ENCODE results near the gene SLC22A2.

SLC22A2 gene

DNA sequence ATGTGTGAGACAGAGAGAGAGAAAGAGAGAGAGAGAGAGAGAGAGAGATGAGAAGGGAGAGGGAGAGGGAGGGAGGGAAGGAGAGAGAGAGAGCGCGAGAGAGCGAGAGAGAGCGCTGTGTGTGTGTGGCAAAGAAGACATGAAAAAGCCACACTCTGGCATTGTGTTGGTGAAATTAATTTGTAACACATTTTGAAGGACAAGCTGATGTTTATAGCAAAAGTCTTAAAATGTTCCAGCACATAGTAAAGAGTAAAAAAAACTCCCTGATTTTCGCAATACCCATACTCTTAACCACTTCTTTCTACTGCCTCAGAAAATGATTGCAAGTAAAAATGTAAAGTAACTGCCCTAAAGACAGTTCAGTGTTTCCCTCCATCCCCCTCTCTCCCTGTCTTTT lies 80.3 kb downstream of the SLC22A2 start:
- no peaks in the 10 kb centered on the region for H3K4me1 Mint-ChIP-seq
- H3K27me3 Mint-ChIP-seq, result peaks cover 7% of the 10 kb centered on the region
- no peaks in the 10 kb centered on the region for H3K36me3 Mint-ChIP-seq
- H3K4me3 Mint-ChIP-seq, result no peak overlapping the region
- H3K9me3 Mint-ChIP-seq, result no peaks in the 10 kb centered on the region
- H3K27ac Mint-ChIP-seq, result no peak overlapping the region

DNA sequence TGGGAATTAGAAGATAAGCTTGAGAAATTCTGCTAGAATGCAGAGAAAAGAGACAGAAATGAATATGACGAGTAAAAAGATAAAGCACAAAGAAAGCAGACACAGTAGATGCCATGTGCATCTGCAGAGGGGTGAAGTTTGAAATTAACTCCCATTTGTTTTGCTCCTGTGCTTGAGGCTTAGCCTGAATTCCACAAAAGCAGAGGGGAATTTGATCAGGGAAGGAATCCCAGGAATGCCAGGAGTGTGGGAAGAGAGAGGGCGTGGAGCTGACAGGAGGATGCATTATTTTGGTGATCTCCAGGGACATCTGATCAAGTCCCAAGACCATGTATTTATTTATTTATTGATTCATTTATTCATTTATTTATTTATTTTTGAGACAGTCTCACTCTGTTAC lies 81.4 kb downstream of the SLC22A2 start:
- Mint-ChIP-seq H3K27me3 (peaks cover 7% of the 10 kb centered on the region), H3K36me3 (no peaks in the 10 kb centered on the region), H3K4me3 (no peak overlapping the region), H3K27ac (no peak overlapping the region), H3K9me3 (no peaks in the 10 kb centered on the region), H3K4me1 (no peaks in the 10 kb centered on the region)

DNA sequence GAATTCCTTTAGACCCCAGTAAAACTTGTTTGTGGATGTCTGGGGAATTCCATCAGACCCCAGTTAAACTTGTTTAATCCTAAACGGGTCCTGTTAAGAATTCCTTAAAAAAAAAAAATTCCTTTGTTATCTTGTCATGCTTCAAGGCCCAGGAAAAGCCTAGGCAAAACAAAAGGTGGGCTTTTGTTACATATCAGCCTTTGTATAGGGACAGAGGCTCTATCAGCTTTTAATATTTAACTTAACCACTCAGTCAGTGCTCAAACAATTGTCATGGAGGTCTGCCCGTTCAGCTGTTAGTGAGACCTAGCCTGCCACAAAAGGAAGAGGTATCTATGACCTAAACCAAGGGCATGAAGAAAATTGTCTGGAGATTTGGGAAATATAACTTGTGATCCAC lies 83.9 kb downstream of the SLC22A2 start:
- Mint-ChIP-seq H3K27me3 (peaks cover 7% of the 10 kb centered on the region), H3K36me3 (peaks cover 1% of the 10 kb centered on the region), H3K4me3 (no peak overlapping the region), H3K27ac (no peak overlapping the region), H3K4me1 (no peaks in the 10 kb centered on the region), H3K9me3 (no peaks in the 10 kb centered on the region)

GRCh38 chr6:160173806-160174527 lies 84.7 kb downstream of the SLC22A2 start:
- H3K4me3 Mint-ChIP-seq, result no peak overlapping the region
- H3K9me3 Mint-ChIP-seq, result no peaks in the 10 kb centered on the region
- peaks cover 1% of the 10 kb centered on the region for H3K36me3 Mint-ChIP-seq
- H3K4me1 Mint-ChIP-seq, result no peaks in the 10 kb centered on the region
- no peak overlapping the region for H3K27ac Mint-ChIP-seq
- H3K27me3 Mint-ChIP-seq, result peaks cover 7% of the 10 kb centered on the region

- H3K27me3 Mint-ChIP-seq, result peaks cover 6% of the 10 kb centered on the region
- H3K4me3 Mint-ChIP-seq, result no peak overlapping the region
- no peaks in the 10 kb centered on the region for H3K4me1 Mint-ChIP-seq
- H3K27ac Mint-ChIP-seq, result no peak overlapping the region
- H3K36me3 Mint-ChIP-seq, result peaks cover 1% of the 10 kb centered on the region
- no peaks in the 10 kb centered on the region for H3K9me3 Mint-ChIP-seq
Measured at GRCh38 chr6:160172704-160173103, 85.9 kb downstream of the SLC22A2 start.

DNA sequence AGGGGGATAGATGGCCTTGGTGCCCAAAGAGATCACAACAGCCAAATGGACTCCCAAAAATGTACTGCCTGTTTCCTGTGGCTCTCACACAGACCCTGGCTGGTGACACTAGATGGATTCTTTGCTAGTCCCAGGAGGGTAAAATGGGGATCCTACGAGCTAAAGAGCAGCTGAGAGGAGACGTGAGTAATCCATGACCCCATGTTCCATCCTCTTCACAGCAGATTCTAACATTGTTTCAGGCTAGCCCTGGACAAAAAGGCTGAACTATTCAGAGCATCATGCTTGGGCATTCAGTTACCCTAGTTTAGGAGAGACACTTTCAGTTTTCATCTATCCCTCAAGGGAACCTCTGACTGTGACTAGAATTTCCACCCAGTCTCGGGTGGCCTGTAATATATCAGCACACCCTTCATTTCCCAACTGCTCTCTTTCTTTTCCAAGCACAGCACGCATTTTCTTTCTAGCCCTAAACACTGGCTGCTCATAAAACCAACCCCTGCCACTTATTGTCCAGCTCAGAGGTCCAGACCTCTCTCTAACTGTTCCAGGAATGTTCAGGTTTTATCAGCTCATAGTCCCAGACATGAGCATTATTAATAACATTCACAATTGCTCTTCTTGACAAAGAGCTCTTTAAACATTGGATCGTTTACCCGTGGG lies 88.5 kb downstream of the SLC22A2 start:
- Mint-ChIP-seq H3K36me3 (peaks cover 1% of the 10 kb centered on the region), H3K27ac (no peak overlapping the region), H3K27me3 (peaks cover 2% of the 10 kb centered on the region), H3K9me3 (no peaks in the 10 kb centered on the region), H3K4me1 (no peaks in the 10 kb centered on the region), H3K4me3 (no peak overlapping the region)

GRCh38 chr6:160167604-160168399 lies 90.8 kb downstream of the SLC22A2 start:
- Mint-ChIP-seq H3K27ac (no peak overlapping the region), H3K4me3 (no peak overlapping the region), H3K36me3 (peaks cover 1% of the 10 kb centered on the region), H3K4me1 (no peaks in the 10 kb centered on the region), H3K9me3 (no peaks in the 10 kb centered on the region), H3K27me3 (peaks cover 2% of the 10 kb centered on the region)
